ENCODE measurements around the gene GUCA1A.

GUCA1A gene

GRCh38 chr6:42173101-42173500 lies at the start of gene GUCA1A:
GUCA1A (plus strand) TSS chr6:42173364; CDS start chr6:42173614, 250 bp downstream.
- CTCF ChIA-PET, result interaction anchor here (1.2 to 14.3 kb wide), 3 partner anchors 9 to 96 kb away, joined by 4 to 276 read pairs (median 13); no protein-coding TSS in a partner anchor
- no peak for TF ChIP-seq CTCF (IDR thresholded peaks at IDR 0.05; ENCODE audit: insufficient read depth, low read length, missing control alignments)
- POLR2A ChIA-PET, result no interaction called here
- no peak within 1 kb of the TSS for H3K4me3 ChIP-seq (ENCODE audit: low read depth, low read length)
- no peak for DNase-seq (ENCODE audit: low read depth, low spot score)

DNA sequence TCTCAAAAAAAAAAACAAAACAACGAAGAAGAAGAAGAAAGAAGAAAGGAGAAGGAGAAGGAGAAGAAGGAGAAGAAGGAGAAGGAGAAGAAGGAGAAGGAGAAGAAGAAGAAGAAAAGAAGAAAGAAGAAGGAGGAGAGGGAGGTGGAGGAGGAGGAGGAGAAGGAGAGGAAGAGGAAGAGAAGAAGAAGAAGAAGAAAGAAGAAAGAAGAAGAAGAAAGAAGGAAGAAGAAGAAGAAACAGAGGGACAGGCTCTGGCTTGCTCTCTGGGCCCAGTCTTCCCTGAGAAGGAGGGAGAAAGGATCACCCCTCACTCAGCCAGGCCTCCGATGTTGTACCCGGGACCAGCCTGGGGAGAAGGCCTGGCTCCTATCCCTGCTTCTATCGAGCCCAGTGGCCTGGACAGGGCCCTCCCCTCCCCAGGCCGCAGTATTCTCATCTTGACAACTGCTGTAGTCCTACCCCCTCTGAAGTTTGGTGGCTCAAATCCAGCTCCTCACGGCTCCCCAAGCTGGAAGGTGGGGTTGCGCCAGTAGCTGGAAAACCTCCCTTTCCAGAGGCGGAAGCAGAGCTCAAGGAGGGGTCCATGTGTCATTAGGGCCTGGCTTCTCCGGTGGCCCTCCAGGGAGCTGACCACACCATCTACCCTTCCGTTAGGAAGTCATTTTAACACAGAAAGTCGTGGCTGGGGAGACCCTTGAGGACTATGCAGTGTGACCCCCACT lies 49.6 kb upstream of the GUCA1A start:
- no peak overlapping the region for H3K4me3 ChIP-seq (ENCODE audit: low read depth, low read length)
- no peak for DNase-seq (ENCODE audit: low read depth, low spot score)
- ChIA-PET POLR2A (interaction anchor here (0.9 kb wide), 1 partner anchor 14 kb away, joined by 3 read pairs; no protein-coding TSS in a partner anchor), CTCF (interaction anchor here (1.0 to 1.8 kb wide), 2 partner anchors 13 to 44 kb away, joined by 4 to 5 read pairs; no protein-coding TSS in a partner anchor)
- no peak for TF ChIP-seq CTCF (IDR thresholded peaks at IDR 0.05; ENCODE audit: insufficient read depth, low read length, missing control alignments)

- ChIA-PET CTCF (interaction anchor here (1.0 to 1.8 kb wide), 2 partner anchors 13 to 43 kb away, joined by 4 to 5 read pairs; no protein-coding TSS in a partner anchor), POLR2A (interaction anchor here (0.9 kb wide), 1 partner anchor 13 kb away, joined by 3 read pairs; no protein-coding TSS in a partner anchor)
- DNase-seq (ENCODE audit: low read depth, low spot score), result no peak
- H3K4me3 ChIP-seq (ENCODE audit: low read depth, low read length), result no peak overlapping the region
- no peak for TF ChIP-seq CTCF (IDR thresholded peaks at IDR 0.05; ENCODE audit: insufficient read depth, low read length, missing control alignments)
These were observed 48.8 kb upstream of the GUCA1A start for GRCh38 chr6:42124223-42124836.

- TF ChIP-seq CTCF (IDR thresholded peaks at IDR 0.05; ENCODE audit: insufficient read depth, low read length, missing control alignments), result no peak
- ChIA-PET CTCF (no interaction called here), POLR2A (no interaction called here)
- DNase-seq (ENCODE audit: low read depth, low spot score), result no peak
- no peak overlapping the region for H3K4me3 ChIP-seq (ENCODE audit: low read depth, low read length)
These were observed 47.9 kb upstream of the GUCA1A start for GRCh38 chr6:42125231-42125630.

DNA sequence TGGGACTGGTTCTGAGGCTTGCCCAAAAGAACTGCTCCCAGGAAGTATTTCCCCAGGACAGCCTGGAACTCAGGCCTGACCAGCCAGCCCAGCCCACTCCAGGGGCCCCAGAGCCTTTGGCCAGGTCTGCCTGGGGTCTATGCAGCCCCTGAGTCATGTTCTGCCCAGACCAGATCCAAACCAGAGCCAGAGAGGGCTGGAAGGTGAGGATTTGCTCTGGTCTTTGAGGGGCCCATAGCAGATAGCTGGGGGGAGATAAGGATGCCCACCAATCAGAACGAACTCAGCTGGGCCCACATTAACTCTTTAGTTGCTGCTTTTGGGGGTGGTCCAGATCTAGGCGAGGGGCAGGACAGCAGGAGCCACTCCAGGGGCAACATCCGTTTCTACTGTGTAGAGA lies 47.5 kb upstream of the GUCA1A start:
- ChIA-PET POLR2A (no interaction called here), CTCF (no interaction called here)
- H3K4me3 ChIP-seq (ENCODE audit: low read depth, low read length), result no peak overlapping the region
- TF ChIP-seq CTCF (IDR thresholded peaks at IDR 0.05; ENCODE audit: insufficient read depth, low read length, missing control alignments), result no peak
- no peak for DNase-seq (ENCODE audit: low read depth, low spot score)
